ENCODE measurements around the gene TNRC6B. TPM values are rescaled to one million over a fixed set of nuclear protein-coding genes. Genes with fewer than 3 reads are reported as not detected.
"Not testable (repeated sequence)": the region's sequence is repeated elsewhere in the genome, so short reads cannot be mapped to it uniquely, and the experiment has no call there.

Gene TNRC6B, protein sequence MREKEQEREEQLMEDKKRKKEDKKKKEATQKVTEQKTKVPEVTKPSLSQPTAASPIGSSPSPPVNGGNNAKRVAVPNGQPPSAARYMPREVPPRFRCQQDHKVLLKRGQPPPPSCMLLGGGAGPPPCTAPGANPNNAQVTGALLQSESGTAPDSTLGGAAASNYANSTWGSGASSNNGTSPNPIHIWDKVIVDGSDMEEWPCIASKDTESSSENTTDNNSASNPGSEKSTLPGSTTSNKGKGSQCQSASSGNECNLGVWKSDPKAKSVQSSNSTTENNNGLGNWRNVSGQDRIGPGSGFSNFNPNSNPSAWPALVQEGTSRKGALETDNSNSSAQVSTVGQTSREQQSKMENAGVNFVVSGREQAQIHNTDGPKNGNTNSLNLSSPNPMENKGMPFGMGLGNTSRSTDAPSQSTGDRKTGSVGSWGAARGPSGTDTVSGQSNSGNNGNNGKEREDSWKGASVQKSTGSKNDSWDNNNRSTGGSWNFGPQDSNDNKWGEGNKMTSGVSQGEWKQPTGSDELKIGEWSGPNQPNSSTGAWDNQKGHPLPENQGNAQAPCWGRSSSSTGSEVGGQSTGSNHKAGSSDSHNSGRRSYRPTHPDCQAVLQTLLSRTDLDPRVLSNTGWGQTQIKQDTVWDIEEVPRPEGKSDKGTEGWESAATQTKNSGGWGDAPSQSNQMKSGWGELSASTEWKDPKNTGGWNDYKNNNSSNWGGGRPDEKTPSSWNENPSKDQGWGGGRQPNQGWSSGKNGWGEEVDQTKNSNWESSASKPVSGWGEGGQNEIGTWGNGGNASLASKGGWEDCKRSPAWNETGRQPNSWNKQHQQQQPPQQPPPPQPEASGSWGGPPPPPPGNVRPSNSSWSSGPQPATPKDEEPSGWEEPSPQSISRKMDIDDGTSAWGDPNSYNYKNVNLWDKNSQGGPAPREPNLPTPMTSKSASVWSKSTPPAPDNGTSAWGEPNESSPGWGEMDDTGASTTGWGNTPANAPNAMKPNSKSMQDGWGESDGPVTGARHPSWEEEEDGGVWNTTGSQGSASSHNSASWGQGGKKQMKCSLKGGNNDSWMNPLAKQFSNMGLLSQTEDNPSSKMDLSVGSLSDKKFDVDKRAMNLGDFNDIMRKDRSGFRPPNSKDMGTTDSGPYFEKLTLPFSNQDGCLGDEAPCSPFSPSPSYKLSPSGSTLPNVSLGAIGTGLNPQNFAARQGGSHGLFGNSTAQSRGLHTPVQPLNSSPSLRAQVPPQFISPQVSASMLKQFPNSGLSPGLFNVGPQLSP (N-terminal part only)
- 10 to 100 TPM in 8 of 12 donors, 1 to 10 TPM in 4; 8.3 to 93.8 (median 10.7) TPM for polyA plus RNA-seq (ENCODE audit: insufficient read length in 12 of 12)
- long read RNA-seq, donor 1, partial matches to known transcripts, result 0 of 1 reads
- long read RNA-seq, donor 1, other reads (novel, unspliced or antisense), result 0 of 1 reads
- long read RNA-seq, donor 2, result 0 reads
- long read RNA-seq, donor 3, result 0 reads
- long read RNA-seq, donor 4, partial matches to known transcripts, result 0 of 1 reads
- long read RNA-seq, donor 4, other reads (novel, unspliced or antisense), result 0 of 1 reads
- long read RNA-seq, donor 5, partial matches to known transcripts, result 6 of 9 reads
- long read RNA-seq, donor 5, other reads (novel, unspliced or antisense), result 0 of 9 reads
- long read RNA-seq, donor 6, result 0 reads
- long read RNA-seq, donor 7, result 0 reads
- long read RNA-seq, donor 8, partial matches to known transcripts, result 0 of 1 reads
- long read RNA-seq, donor 8, other reads (novel, unspliced or antisense), result 0 of 1 reads
- long read RNA-seq, donor 9, result 0 reads
- long read RNA-seq, donor 10, partial matches to known transcripts, result 7 of 7 reads
- long read RNA-seq, donor 10, other reads (novel, unspliced or antisense), result 0 of 7 reads
- long read RNA-seq, donor 11, result 0 reads

GRCh38 chr22:40177738-40178416, at the start of gene TNRC6B:
TNRC6B (plus strand) TSS chr22:40177925; CDS start chr22:40178136, 211 bp downstream.
- peak; percentile 96 for DNase-seq

DNA sequence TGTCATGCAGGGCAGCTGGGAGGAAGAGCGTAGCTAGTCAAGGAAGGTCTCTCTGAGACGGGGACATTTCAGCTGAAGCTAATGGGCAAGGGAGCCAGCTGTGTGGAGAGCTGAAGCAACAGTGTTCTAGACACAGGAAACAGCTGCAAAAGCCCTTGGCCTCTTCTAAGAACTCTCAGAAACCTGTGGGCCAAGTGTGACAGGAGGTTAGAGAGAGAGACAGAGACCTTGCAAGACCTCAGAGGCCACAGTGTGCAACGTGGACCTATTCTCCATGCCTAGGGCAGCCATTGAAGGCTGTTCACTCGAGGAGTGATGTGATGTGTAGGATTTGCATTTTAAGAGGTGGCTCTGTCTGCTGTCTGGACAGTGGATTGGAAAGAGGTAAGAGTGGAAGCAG, 48.7 kb upstream of the TNRC6B start:
- DNase-seq, result no peak

GRCh38 chr22:40137132-40137531, 40.6 kb upstream of the TNRC6B start:
- no peak for DNase-seq

GRCh38 chr22:40138866-40139265, 38.9 kb upstream of the TNRC6B start:
- no peak for DNase-seq

DNA sequence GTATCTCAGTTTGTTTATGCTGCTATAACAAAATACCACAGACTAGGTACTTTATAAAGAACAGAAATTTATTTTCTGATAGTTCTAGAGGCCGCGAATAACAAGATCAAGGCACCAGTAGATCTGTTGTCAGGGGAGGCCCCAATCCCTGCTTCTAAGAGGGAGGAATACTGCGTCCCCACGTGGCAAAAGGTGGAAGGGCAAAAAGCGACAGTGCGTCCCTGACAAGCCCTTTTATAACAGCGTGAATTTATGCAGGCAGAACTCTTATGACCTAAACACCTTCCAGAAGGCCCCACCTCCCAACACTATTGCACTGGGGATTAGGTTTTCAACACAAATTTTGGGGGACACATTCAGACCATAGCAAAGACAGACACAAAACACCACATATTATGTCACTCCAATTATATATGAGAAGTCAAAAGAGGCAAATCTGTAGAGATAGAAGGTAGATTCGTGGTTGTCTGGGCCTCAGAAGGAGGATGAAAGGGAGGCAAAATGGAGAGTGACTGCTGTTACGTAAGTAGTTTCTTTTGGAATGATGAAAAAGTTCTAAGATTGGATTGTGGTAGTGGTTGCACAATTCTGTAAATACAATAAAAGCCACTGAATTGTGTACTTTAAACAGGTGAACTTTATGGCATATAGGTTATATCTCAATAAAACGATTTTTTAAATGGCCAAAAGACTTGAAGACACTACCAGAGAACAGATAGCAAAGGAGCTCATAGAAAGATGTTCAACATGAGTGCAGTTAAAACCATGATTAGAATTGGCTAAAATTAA, 30.1 kb upstream of the TNRC6B start:
- no peak for DNase-seq

DNA sequence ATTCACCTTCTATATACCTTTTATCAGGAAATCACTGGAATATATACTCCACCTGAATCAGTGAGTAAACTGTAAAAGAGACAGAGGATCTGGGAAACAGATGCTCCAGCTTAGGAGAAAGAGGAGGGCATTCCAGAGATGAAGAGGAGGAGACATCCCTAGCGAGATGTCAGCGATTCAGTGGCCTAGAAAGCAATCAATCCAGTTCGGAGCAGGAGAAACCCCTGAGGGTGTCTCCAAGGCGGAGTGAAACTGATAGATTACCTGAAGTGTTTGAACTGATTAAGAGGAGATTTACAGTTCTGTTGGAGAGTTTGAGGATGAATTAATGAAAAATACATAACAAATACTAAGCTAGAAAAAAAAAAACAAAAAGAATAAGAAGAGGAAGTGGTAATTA, 24.5 kb upstream of the TNRC6B start:
- DNase-seq, result no peak

- no peak for DNase-seq
These were observed 24.0 kb upstream of the TNRC6B start for GRCh38 chr22:40153705-40154104.

DNA sequence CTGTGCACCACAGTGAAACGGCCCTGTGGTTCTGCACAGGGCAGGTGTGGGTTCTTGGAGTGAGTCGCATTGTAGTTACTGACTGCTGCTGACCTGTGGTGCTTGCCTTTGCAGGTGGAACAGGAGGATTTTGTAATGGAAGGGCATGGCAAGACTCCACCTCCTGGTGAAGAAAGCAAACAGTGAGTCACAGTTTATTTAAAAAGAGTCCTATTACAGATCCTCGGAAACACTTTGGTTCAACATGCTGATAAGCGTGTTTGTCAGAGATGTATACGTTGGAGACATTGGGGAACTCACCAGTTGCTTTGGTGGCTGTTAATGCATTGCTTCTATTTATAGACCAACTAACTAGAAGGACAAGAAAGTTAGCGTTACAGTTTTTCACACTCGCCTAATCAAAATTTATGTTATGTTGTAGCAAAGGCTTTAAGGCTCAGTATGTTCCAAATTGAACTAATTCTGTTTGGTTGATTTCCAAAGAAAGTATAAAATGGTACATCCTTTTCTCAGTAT, 21.7 kb upstream of the TNRC6B start:
- DNase-seq, result no peak

- DNase-seq, result not testable (repeated sequence)
These were observed 21.0 kb upstream of the TNRC6B start for GRCh38 chr22:40156682-40157081.

DNA sequence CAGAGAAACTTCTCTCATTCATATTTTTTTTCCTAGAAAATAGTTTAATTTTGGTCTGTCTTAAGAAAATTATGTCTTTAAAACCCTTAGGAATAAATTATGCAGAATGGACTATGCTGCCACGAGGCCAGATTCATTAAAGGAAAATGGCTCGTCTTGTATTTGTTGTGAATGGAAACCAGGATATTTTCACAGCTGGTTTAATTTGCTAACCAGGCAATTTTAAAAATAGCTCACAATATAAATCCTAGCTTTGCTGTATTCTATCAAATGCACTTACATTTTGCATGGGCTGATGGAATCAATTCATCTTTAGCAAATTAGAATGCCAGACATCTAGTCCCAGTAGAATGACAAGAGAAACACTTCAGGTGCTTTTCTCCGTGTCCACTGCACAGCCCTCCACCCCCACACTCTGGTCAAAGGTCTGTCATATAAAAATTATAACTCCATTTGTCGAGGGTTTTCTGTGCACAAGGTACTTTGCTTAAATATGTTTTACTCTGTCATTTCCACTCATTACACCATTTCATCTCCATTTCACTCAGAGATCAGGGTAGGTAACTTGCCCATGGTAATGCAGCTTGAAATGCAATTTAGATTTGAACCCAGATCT, 20.3 kb upstream of the TNRC6B start:
- no peak for DNase-seq

GRCh38 chr22:40161194-40161593, 16.5 kb upstream of the TNRC6B start:
- DNase-seq, result no peak

GRCh38 chr22:40165537-40165936, 12.2 kb upstream of the TNRC6B start:
- DNase-seq, result not testable (repeated sequence)

GRCh38 chr22:40175611-40176244, 2.0 kb upstream of the TNRC6B start:
- peak; percentile 74 for DNase-seq

GRCh38 chr22:40176921-40177737, 596 bp upstream of the TNRC6B start:
- peak; percentile 57 for DNase-seq

GRCh38 chr22:40178417-40179409, 988 bp downstream of the TNRC6B start:
- peak; percentile 79 for DNase-seq

DNA sequence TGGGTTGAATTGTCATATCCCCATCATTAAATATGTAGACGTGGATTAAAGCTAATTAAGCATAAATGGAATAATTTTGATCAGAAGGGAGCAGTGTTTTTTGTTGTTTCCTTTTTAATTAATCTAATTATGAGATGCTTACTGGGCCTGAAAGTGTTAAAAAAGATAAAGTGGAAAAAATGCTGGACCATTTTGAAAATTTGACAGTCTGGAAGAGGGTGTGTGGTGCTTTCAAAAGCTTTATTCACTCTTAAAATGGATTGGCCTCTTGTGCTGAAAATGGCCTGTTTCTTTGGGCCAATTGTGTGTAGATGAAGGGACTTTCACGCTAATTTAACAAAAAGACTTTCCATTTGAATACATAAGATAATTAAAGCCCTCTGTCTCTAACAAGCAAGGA, 1.8 kb downstream of the TNRC6B start:
- DNase-seq, result no peak

Data from muscle of arm (tissue), 14 donors.